ENCODE data around the gene RPL10. TPM values are rescaled to one million over a fixed set of nuclear protein-coding genes. Genes with fewer than 3 reads are reported as not detected.

The RPL10 gene
- total RNA-seq, 1 experiment from 2014 or later, result 2,466 TPM

GRCh38 chrX:154365052-154365600, 33.1 kb upstream of the RPL10 start:
- peaks cover 7% of the 10 kb centered on the region for H3K36me3 ChIP-seq (ENCODE audit: control insufficient read depth, insufficient read depth, low read length)
- peaks cover 7% of the 10 kb centered on the region for H3K4me1 ChIP-seq (ENCODE audit: control insufficient read depth, insufficient read depth, low read length)
- no peak overlapping the region for H3K27ac ChIP-seq (ENCODE audit: low read length)
- no peaks in the 10 kb centered on the region for H3K27me3 ChIP-seq (ENCODE audit: control insufficient read depth, insufficient read depth, low read length)
- no peak for TF ChIP-seq REST (IDR thresholded peaks at IDR 0.05; ENCODE audit: insufficient read depth in 1 of 2, low read depth in 2 of 2, low read length in 1 of 2)
- TF ChIP-seq TCF7L2 (IDR thresholded peaks at IDR 0.05; ENCODE audit: low read depth, low read length), result no peak
- no peak for TF ChIP-seq CTCF (IDR thresholded peaks at IDR 0.05)
- TF ChIP-seq SIN3A (IDR thresholded peaks at IDR 0.05; ENCODE audit: borderline replicate concordance, insufficient read depth, low read depth, low read length), result no peak
- no peak; the same call in 1 of the 2 replicates for TF ChIP-seq POLR2AphosphoS5 (IDR thresholded peaks at IDR 0.05; ENCODE audit: low read depth, low read length)
- no peak overlapping the region for H3K4me3 ChIP-seq (ENCODE audit: low read depth in 2 of 2, low read length in 2 of 2)
- in situ Hi-C loops (cut with HindIII; ENCODE audit: low pct_unique_long_range_greater_than_20kb, low sequenced_read_pairs) (no loop called here), intact Hi-C loops (cut with micrococcal nuclease; ENCODE audit: unreplicated experiment) (no loop called here)
- no peaks in the 10 kb centered on the region for H3K9me3 ChIP-seq (ENCODE audit: control insufficient read depth, insufficient read depth, low read depth, low read length)
- POLR2A ChIA-PET, result interaction anchor here (0.6 kb wide), 1 partner anchor 134 kb away, joined by 3 read pairs; no protein-coding TSS in a partner anchor
- BruUV-seq (replicated peaks), result no TSS peak
- DNase-seq (ENCODE audit: low read depth, low spot score) (no peak), ATAC-seq (no peak)
- CTCF ChIA-PET, result interaction anchor here (0.5 kb wide), 1 partner anchor 441 kb away, joined by 6 read pairs; no protein-coding TSS in a partner anchor

GRCh38 chrX:154365997-154366665, 32.0 kb upstream of the RPL10 start:
- ChIA-PET CTCF (no interaction called here), POLR2A (interaction anchor here (0.6 kb wide), 1 partner anchor 644 kb away, joined by 3 read pairs; no protein-coding TSS in a partner anchor)
- TF ChIP-seq REST (IDR thresholded peaks at IDR 0.05; ENCODE audit: insufficient read depth in 1 of 2, low read depth in 2 of 2, low read length in 1 of 2) (no peak), CTCF (IDR thresholded peaks at IDR 0.05) (no peak), POLR2AphosphoS5 (IDR thresholded peaks at IDR 0.05; ENCODE audit: low read depth, low read length) (no peak), TCF7L2 (IDR thresholded peaks at IDR 0.05; ENCODE audit: low read depth, low read length) (no peak), SIN3A (IDR thresholded peaks at IDR 0.05; ENCODE audit: borderline replicate concordance, insufficient read depth, low read depth, low read length) (no peak)
- no peak overlapping the region for H3K27ac ChIP-seq (ENCODE audit: low read length)
- H3K4me3 ChIP-seq (ENCODE audit: low read depth in 2 of 2, low read length in 2 of 2), result no peak overlapping the region
- no peaks in the 10 kb centered on the region for H3K9me3 ChIP-seq (ENCODE audit: control insufficient read depth, insufficient read depth, low read depth, low read length)
- ATAC-seq (no peak), DNase-seq (ENCODE audit: low read depth, low spot score) (no peak)
- H3K36me3 ChIP-seq (ENCODE audit: control insufficient read depth, insufficient read depth, low read length), result peaks cover 7% of the 10 kb centered on the region
- H3K4me1 ChIP-seq (ENCODE audit: control insufficient read depth, insufficient read depth, low read length), result peaks cover 7% of the 10 kb centered on the region
- no TSS peak for BruUV-seq (replicated peaks)
- intact Hi-C loops (cut with micrococcal nuclease; ENCODE audit: unreplicated experiment) (no loop called here), in situ Hi-C loops (cut with HindIII; ENCODE audit: low pct_unique_long_range_greater_than_20kb, low sequenced_read_pairs) (no loop called here)
- no peaks in the 10 kb centered on the region for H3K27me3 ChIP-seq (ENCODE audit: control insufficient read depth, insufficient read depth, low read length)
